Hematopoietic multipotent progenitor cell treated with erythropoietin and hydrocortisone succinate and interleukin-3 and kit ligand, for 17 days (in vitro differentiated cells): ENCODE measurements around the gene MROH2A.
"Not testable (repeated sequence)": the region's sequence is repeated elsewhere in the genome, so short reads cannot be mapped to it uniquely, and the experiment has no call there.

ENCODE experiments used
- DNase-seq: peaks from one replicate; pipeline ENCODE4 v3.0.0-alpha.2; 2015; ENCODE audit warnings: low spot score

MROH2A gene

GRCh38 chr2:233778030-233778429 lies at the start of gene MROH2A:
Gene MROH2A (plus strand): TSS chr2:233778330. CDS start chr2:233779359, 1,029 bp downstream.
- no peak for DNase-seq

- DNase-seq: no peak
Observed at GRCh38 chr2:233728723-233729301, 49.3 kb upstream of the MROH2A start, which contains the start of gene UGT1A3. Gene UGT1A3 (plus strand): TSS chr2:233729042. CDS start chr2:233729127, 85 bp downstream.

GRCh38 chr2:233736868-233737653 lies 41.1 kb upstream of the MROH2A start:
- not testable (repeated sequence) for DNase-seq

GRCh38 chr2:233740870-233741269 lies 37.3 kb upstream of the MROH2A start:
- DNase-seq: no peak

GRCh38 chr2:233743464-233744259 lies 34.5 kb upstream of the MROH2A start:
- DNase-seq: no peak

GRCh38 chr2:233745073-233745755 lies 32.9 kb upstream of the MROH2A start:
- DNase-seq: no peak

- DNase-seq: not testable (repeated sequence)
Observed at GRCh38 chr2:233745838-233746237, 32.3 kb upstream of the MROH2A start.

- DNase-seq: no peak
Observed at GRCh38 chr2:233746475-233747282, 31.5 kb upstream of the MROH2A start.

GRCh38 chr2:233747283-233747544 lies 30.9 kb upstream of the MROH2A start:
- DNase-seq: no peak

- DNase-seq: not testable (repeated sequence)
Observed at GRCh38 chr2:233750689-233751088, 27.4 kb upstream of the MROH2A start.

- not testable (repeated sequence) for DNase-seq
Observed at GRCh38 chr2:233751212-233752009, 26.7 kb upstream of the MROH2A start.

- no peak for DNase-seq
Observed at GRCh38 chr2:233754872-233755611, 23.1 kb upstream of the MROH2A start.

- no peak for DNase-seq
Observed at GRCh38 chr2:233756429-233757081, 21.6 kb upstream of the MROH2A start.

GRCh38 chr2:233758141-233758540 lies 20.0 kb upstream of the MROH2A start:
- no peak for DNase-seq

DNA sequence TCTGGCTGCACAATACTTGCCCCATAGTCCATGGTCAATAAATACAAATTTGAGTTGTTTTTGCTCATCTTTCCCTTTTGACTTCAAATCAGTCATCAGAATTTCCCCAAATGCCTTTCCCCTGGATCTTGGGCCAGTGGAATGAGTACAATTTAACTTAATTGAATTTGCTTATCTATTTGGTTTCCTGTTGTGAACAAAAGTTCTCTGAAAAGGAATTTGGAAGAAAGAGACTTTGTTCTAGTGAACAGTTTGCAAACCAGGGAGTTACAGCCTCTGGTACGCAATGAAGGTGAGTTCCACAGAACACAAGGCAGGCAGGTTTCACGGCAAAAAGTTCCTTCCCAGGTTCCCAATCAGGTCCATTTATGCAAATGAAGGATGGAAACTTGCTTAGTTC lies 19.3 kb upstream of the MROH2A start:
- DNase-seq: no peak

GRCh38 chr2:233760043-233760442 lies 18.1 kb upstream of the MROH2A start, which contains the start of gene UGT1A1:
Gene UGT1A1 (plus strand): TSS chr2:233760270. CDS start chr2:233760288, 18 bp downstream.
- no peak for DNase-seq

- no peak for DNase-seq
Observed at GRCh38 chr2:233761040-233761769, 16.9 kb upstream of the MROH2A start.

DNA sequence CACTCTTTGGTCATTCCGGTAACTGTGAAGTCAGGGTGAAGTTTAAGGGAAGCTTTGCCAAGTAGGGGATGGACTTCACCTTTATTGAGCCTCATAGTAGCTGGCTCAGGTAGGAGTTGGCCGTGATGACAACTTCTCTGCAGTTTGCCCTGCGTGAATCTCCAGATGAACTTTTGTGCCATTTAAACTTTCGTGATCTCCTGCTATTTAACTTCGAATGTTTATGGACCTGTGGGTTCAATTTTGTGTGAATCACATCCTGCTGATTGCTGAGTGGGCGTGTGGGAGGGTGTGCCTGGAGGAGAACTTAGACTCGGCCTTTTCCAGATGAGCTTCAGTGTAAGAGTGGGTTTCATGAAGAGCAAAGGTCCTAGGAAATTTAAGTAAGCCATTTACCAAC lies 13.9 kb upstream of the MROH2A start:
- DNase-seq: no peak

DNA sequence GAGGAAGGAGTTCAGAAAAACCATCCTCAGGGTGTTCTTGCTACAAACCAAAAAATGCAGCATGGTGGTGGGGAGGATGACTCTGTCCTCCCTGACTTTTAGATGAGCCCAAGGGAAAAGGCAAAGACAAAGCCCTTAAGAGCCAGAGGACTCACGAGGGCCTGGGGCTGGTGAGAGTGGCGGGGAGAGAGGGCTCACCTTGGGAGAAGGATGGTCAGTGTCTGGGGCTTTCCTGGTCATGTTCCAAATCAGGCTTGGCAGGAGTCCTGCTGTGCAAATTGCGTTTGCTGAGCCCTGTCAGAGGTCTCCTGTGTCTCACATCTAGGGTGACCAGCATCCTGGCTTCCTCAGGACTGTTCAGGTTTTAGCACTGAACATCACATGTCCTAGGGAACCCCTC lies 13.4 kb upstream of the MROH2A start:
- DNase-seq: no peak
